ENCODE data around the gene PTPRG.

PTPRG gene

DNA sequence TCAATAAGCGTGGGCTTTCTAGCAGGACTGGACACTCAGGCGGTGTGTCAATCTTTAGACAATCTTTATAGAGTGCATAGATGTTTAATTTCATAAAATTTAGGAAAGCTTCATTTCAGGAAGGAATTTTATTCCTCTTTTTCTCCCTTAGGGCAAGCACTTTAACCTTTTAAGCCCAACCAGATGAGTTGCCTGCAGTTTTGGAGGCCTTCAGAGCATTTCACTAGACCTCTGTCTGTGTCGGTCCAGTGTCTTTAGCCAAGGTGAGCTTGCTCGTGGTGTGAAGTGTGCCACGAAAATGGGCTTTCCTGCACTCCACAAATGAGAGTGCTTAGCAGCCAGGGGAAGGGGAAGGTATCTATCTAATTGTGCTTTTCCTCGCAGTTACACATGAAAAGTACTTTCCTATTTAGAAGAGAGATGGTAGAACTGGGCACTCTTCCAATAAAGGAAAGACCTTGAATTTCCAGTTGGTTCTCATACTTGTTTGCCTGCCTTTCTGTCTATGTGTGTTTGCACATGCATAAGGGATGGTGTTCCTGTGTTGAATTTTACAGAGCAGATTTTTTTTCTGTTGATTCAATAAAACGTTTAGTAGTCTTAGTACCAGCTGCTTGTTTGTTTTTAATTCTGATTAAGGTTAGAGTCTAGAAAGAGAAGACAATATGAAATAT lies 758.3 kb downstream of the PTPRG start:
- DNase-seq: no peak

DNA sequence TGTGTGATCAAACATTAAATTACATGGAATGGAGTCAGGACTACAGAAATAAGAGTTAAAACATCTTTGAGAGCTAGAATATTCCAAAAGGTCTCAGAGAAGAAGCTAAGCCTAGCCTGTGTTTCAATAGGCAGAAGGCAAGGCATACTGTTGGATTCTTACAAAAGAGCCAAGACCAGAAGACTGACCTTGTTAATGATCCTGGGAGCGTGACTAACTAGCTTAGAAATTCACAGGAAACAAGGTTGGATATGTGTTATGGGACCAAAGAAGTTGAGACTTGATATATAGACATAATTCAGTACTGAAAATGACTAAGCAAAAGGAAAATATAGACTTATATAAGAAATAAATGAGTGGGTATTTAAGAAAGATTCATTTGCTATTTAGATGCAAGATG lies 761.9 kb downstream of the PTPRG start:
- no peak for DNase-seq

DNA sequence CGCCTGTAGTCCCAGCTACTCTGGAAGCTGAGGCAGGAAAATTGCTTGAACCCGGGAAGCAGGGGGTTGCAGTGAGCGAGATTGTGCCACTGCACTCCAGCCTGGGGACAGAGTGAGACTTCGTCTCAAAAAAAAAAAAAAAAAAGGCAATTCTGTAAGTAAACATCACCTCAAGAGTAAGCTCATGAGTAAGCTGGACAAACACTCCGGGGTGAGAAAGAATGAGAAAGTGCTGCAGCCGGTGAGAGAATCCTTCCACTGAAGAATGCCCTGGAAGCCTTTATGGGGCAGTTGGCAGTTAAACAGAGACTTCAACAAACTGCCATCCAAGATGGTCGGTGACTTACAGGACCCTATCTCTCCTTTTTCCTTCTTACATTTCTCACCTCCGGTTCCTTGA lies 764.5 kb downstream of the PTPRG start:
- DNase-seq: no peak

DNA sequence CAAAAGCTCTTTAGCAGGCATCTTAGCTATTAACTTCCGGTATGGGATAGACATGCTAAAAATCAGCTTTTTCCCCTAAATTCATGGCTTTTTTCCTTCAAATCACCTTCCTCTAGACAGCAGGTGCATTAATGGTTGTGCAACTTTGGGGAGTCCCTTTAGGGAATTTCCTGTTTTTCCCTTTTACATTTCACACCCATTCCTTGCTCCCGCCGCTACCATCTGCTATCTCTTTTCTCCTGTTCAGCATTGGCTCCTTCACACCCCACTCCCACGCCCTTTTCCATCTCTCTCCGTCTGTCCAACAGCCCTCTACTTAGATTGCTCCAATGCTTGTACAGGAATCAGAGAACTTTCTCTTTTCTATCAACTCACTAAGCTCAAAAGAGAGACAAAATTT lies 768.6 kb downstream of the PTPRG start:
- DNase-seq: no peak

GRCh38 chr3:62332017-62332416 lies 770.6 kb downstream of the PTPRG start:
- DNase-seq: no peak

DNA sequence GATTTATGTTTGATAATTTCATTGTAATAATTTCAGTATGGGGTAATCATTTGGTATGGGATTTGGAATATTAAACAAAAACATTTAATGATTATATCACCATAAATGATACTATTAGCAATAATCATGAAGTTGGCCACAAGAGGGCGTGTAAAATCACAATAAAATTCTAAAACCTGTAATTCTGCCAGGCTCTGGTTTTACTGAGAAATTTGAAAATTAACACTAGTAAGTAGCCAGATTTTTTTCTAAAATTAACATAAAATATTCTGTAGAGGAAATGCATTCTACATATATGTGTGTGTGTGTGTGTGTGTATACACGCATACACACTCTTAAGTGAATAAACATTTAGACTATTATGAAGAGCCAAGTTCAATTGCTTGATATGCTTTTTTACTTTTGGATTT lies 771.5 kb downstream of the PTPRG start:
- DNase-seq: no peak

GRCh38 chr3:62335196-62335595 lies 773.8 kb downstream of the PTPRG start:
- no peak for DNase-seq

DNA sequence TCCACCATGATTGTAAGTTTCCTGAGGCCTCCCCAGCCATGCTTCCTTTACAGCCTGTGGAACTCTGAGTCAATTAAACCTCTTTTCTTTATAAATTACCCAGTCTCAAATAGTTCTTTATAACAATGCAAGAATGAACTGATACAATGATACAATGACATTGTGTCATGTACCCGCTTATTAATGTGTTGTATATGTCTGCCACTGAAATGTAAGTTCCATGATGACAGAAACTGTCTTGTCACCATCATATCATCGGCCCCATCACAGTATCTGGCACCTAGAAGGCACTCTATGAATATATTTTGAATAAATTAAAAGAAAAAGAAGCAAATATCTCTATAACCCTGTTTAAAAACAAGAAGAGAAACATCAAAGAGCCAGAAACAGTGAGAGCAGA lies 782.4 kb downstream of the PTPRG start:
- no peak for DNase-seq

Measured in cerebellar nuclear complex (tissue), 1 donor.